ENCODE data around the gene MYO10. TPM values are rescaled to one million over a fixed set of nuclear protein-coding genes. Genes with fewer than 3 reads are reported as not detected.

Gene MYO10
- total and polyA plus RNA-seq, 2 experiments from 2014 or later = 8.2 to 9.3 TPM

GRCh38 chr5:16970260-16970659, 34.2 kb upstream of the MYO10 start:
- no peaks in the 10 kb centered on the region for H3K27me3 ChIP-seq
- no peak overlapping the region for H3K27ac ChIP-seq
- no peak for DNase-seq (ENCODE audit: low read depth in 1 of 2, low spot score in 1 of 2)
- no peak for TF ChIP-seq CTCF (IDR thresholded peaks at IDR 0.05; ENCODE audit: low read depth, low read length)
- no peaks in the 10 kb centered on the region for H3K9me3 ChIP-seq (ENCODE audit: low read depth)
- H3K36me3 ChIP-seq = no peaks in the 10 kb centered on the region
- no peak overlapping the region for H3K4me3 ChIP-seq
- peaks cover 7% of the 10 kb centered on the region for H3K4me1 ChIP-seq (ENCODE audit: low read depth)

- DNase-seq (ENCODE audit: low read depth in 1 of 2, low spot score in 1 of 2) = no peak
- Histone ChIP-seq H3K36me3 (no peaks in the 10 kb centered on the region), H3K27me3 (no peaks in the 10 kb centered on the region), H3K27ac (no peak overlapping the region), H3K4me3 (no peak overlapping the region), H3K4me1 (ENCODE audit: low read depth) (peaks cover 16% of the 10 kb centered on the region), H3K9me3 (ENCODE audit: low read depth) (no peaks in the 10 kb centered on the region)
- no peak for TF ChIP-seq CTCF (IDR thresholded peaks at IDR 0.05; ENCODE audit: low read depth, low read length)
Measured at GRCh38 chr5:16965581-16965980, 29.5 kb upstream of the MYO10 start.

GRCh38 chr5:16963821-16964220, 27.7 kb upstream of the MYO10 start:
- H3K36me3 ChIP-seq = no peaks in the 10 kb centered on the region
- no peak for DNase-seq (ENCODE audit: low read depth in 1 of 2, low spot score in 1 of 2)
- H3K27me3 ChIP-seq = no peaks in the 10 kb centered on the region
- TF ChIP-seq CTCF (IDR thresholded peaks at IDR 0.05; ENCODE audit: low read depth, low read length) = no peak
- no peak overlapping the region for H3K4me3 ChIP-seq
- H3K27ac ChIP-seq = no peak overlapping the region
- H3K9me3 ChIP-seq (ENCODE audit: low read depth) = no peaks in the 10 kb centered on the region
- peaks cover 16% of the 10 kb centered on the region for H3K4me1 ChIP-seq (ENCODE audit: low read depth)

- no peaks in the 10 kb centered on the region for H3K36me3 ChIP-seq
- DNase-seq (ENCODE audit: low read depth in 1 of 2, low spot score in 1 of 2) = no peak
- H3K4me1 ChIP-seq (ENCODE audit: low read depth) = peaks cover 16% of the 10 kb centered on the region
- H3K27ac ChIP-seq = no peak overlapping the region
- no peaks in the 10 kb centered on the region for H3K9me3 ChIP-seq (ENCODE audit: low read depth)
- no peaks in the 10 kb centered on the region for H3K27me3 ChIP-seq
- no peak overlapping the region for H3K4me3 ChIP-seq
- TF ChIP-seq CTCF (IDR thresholded peaks at IDR 0.05; ENCODE audit: low read depth, low read length) = no peak
Measured at GRCh38 chr5:16961131-16961530, 25.0 kb upstream of the MYO10 start.

- Histone ChIP-seq H3K4me3 (no peak overlapping the region), H3K27me3 (no peaks in the 10 kb centered on the region), H3K36me3 (no peaks in the 10 kb centered on the region), H3K27ac (no peak overlapping the region), H3K9me3 (ENCODE audit: low read depth) (no peaks in the 10 kb centered on the region), H3K4me1 (ENCODE audit: low read depth) (no peaks in the 10 kb centered on the region)
- DNase-seq (ENCODE audit: low read depth in 1 of 2, low spot score in 1 of 2) = peak in 1 of 2 donors; percentile 92
- no peak for TF ChIP-seq CTCF (IDR thresholded peaks at IDR 0.05; ENCODE audit: low read depth, low read length)
Measured at GRCh38 chr5:16957304-16958196, 21.5 kb upstream of the MYO10 start.

All from cardiac muscle cell (in vitro differentiated cells and primary cell).